ENCODE results near the gene TARS3. TPM values are rescaled to one million over a fixed set of nuclear protein-coding genes. Genes with fewer than 3 reads are reported as not detected.

TARS3 gene
- total RNA-seq, 1 donor from 2014 or later: 13.9 TPM

GRCh38 chr15:101613130-101614000 lies 110.9 kb downstream of the TARS3 start:
- no peak overlapping the region for H3K27ac Mint-ChIP-seq
- H3K4me1 Mint-ChIP-seq (ENCODE audit: low read depth): no peaks in the 10 kb centered on the region
- intact Hi-C loops (cut with micrococcal nuclease): no loop called here

GRCh38 chr15:101612676-101613075 lies 111.6 kb downstream of the TARS3 start:
- intact Hi-C loops (cut with micrococcal nuclease): no loop called here
- H3K9me3 Mint-ChIP-seq: no peaks in the 10 kb centered on the region
- H3K27ac Mint-ChIP-seq: no peak overlapping the region
- H3K27me3 Mint-ChIP-seq (ENCODE audit: insufficient read depth): no peaks in the 10 kb centered on the region
- DNase-seq (ENCODE audit: low spot score): no peak
- H3K4me3 Mint-ChIP-seq: no peak overlapping the region
- no peaks in the 10 kb centered on the region for H3K36me3 Mint-ChIP-seq (ENCODE audit: low read depth)
- no peaks in the 10 kb centered on the region for H3K4me1 Mint-ChIP-seq (ENCODE audit: low read depth)

More at GRCh38 chr15:101613130-101614000, 110.9 kb downstream of the TARS3 start:
- no peak for DNase-seq (ENCODE audit: low spot score)
- Mint-ChIP-seq H3K9me3 (no peaks in the 10 kb centered on the region), H3K4me3 (no peak overlapping the region), H3K36me3 (ENCODE audit: low read depth) (no peaks in the 10 kb centered on the region), H3K27me3 (ENCODE audit: insufficient read depth) (no peaks in the 10 kb centered on the region)

GRCh38 chr15:101611580-101612299 lies 112.5 kb downstream of the TARS3 start:
- intact Hi-C loops (cut with micrococcal nuclease): no loop called here
- H3K4me3 Mint-ChIP-seq: no peak overlapping the region
- H3K36me3 Mint-ChIP-seq (ENCODE audit: low read depth): no peaks in the 10 kb centered on the region
- no peaks in the 10 kb centered on the region for H3K9me3 Mint-ChIP-seq
- peaks cover under 1% of the 10 kb centered on the region for H3K27me3 Mint-ChIP-seq (ENCODE audit: insufficient read depth)
- H3K4me1 Mint-ChIP-seq (ENCODE audit: low read depth): no peaks in the 10 kb centered on the region
- DNase-seq (ENCODE audit: low spot score): no peak
- no peak overlapping the region for H3K27ac Mint-ChIP-seq

DNA sequence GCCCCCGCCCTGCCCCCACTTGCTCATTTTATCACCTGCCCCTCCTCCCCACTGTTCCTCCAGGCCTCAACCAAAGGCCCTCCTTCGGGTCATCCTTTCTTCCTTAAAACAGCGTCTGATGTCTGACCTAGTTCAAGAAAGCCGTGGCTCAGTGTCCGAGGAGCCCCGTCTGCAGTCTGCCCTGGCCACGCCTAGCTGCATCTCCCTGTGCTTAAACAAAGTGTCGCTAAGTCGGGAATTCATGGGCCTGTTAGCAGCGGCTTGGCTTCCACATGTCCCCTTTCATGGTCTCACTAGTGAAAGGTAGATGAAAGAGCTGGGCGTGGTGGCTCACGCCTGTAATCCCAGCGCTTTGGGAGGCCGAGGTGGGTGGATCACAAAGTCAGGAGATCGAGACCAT lies 113.3 kb downstream of the TARS3 start:
- intact Hi-C loops (cut with micrococcal nuclease): no loop called here
- Mint-ChIP-seq H3K4me1 (ENCODE audit: low read depth) (no peaks in the 10 kb centered on the region), H3K27ac (no peak overlapping the region), H3K27me3 (ENCODE audit: insufficient read depth) (peaks cover 5% of the 10 kb centered on the region), H3K36me3 (ENCODE audit: low read depth) (no peaks in the 10 kb centered on the region), H3K9me3 (no peaks in the 10 kb centered on the region), H3K4me3 (no peak overlapping the region)
- no peak for DNase-seq (ENCODE audit: low spot score)

DNA sequence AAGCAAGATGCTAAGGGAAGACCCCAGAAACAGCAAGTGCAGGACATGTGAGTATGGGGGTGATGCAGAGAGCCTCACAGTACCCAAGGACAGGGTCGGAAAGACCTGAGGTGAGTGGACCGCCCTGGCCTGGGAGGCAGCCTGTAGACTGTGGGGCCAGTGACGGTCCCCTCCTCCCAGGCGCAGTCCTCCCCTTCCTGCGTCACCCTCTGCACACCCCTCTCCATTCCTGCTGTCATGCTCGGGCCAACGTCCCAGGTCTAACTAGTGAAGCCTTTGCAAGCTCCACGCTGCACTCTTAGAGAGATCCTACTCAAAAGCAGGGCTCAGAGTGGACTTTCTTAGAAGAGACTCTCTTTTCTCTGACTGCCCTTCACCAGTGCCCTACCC lies 113.7 kb downstream of the TARS3 start:
- Mint-ChIP-seq H3K9me3 (no peaks in the 10 kb centered on the region), H3K4me3 (no peak overlapping the region), H3K4me1 (ENCODE audit: low read depth) (no peaks in the 10 kb centered on the region)

GRCh38 chr15:101609742-101610610 lies 114.3 kb downstream of the TARS3 start:
- no peaks in the 10 kb centered on the region for H3K36me3 Mint-ChIP-seq (ENCODE audit: low read depth)
- peaks cover 5% of the 10 kb centered on the region for H3K27me3 Mint-ChIP-seq (ENCODE audit: insufficient read depth)
- no peaks in the 10 kb centered on the region for H3K9me3 Mint-ChIP-seq
- H3K4me3 Mint-ChIP-seq: no peak overlapping the region
- intact Hi-C loops (cut with micrococcal nuclease): no loop called here
- no peak for DNase-seq (ENCODE audit: low spot score)
- no peak overlapping the region for H3K27ac Mint-ChIP-seq
- no peaks in the 10 kb centered on the region for H3K4me1 Mint-ChIP-seq (ENCODE audit: low read depth)

More for the DNA sequence above, 113.7 kb downstream of the TARS3 start:
- Mint-ChIP-seq H3K36me3 (ENCODE audit: low read depth) (no peaks in the 10 kb centered on the region), H3K27ac (no peak overlapping the region), H3K27me3 (ENCODE audit: insufficient read depth) (peaks cover 5% of the 10 kb centered on the region)
- intact Hi-C loops (cut with micrococcal nuclease): no loop called here
- DNase-seq (ENCODE audit: low spot score): no peak

DNA sequence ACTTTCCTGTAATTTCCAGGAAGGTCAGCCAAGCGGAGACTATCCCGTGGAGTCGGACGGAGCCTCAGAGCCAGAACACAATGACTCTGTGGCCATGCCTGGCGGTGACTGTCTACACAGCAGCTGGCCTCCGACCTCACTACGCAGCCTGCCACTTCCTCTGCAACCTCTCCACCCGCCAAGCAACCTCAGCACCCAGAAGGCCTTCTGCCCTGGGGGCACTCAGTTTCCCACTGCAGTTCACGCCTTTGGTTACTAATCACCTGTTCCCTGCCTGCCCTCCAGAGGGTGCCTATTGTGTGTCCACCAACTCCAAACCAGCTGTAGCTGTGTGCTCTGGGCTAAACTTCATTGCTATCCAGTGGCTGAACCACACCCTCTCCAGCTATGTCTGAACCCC lies 116.1 kb downstream of the TARS3 start:
- no peak for DNase-seq (ENCODE audit: low spot score)
- intact Hi-C loops (cut with micrococcal nuclease): no loop called here
- H3K4me3 Mint-ChIP-seq: no peak overlapping the region
- no peaks in the 10 kb centered on the region for H3K36me3 Mint-ChIP-seq (ENCODE audit: low read depth)
- no peaks in the 10 kb centered on the region for H3K4me1 Mint-ChIP-seq (ENCODE audit: low read depth)
- H3K27ac Mint-ChIP-seq: no peak overlapping the region
- peaks cover 7% of the 10 kb centered on the region for H3K27me3 Mint-ChIP-seq (ENCODE audit: insufficient read depth)
- H3K9me3 Mint-ChIP-seq: no peaks in the 10 kb centered on the region

GRCh38 chr15:101607108-101607507 lies 117.2 kb downstream of the TARS3 start:
- intact Hi-C loops (cut with micrococcal nuclease): no loop called here
- H3K27ac Mint-ChIP-seq: no peak overlapping the region

DNA sequence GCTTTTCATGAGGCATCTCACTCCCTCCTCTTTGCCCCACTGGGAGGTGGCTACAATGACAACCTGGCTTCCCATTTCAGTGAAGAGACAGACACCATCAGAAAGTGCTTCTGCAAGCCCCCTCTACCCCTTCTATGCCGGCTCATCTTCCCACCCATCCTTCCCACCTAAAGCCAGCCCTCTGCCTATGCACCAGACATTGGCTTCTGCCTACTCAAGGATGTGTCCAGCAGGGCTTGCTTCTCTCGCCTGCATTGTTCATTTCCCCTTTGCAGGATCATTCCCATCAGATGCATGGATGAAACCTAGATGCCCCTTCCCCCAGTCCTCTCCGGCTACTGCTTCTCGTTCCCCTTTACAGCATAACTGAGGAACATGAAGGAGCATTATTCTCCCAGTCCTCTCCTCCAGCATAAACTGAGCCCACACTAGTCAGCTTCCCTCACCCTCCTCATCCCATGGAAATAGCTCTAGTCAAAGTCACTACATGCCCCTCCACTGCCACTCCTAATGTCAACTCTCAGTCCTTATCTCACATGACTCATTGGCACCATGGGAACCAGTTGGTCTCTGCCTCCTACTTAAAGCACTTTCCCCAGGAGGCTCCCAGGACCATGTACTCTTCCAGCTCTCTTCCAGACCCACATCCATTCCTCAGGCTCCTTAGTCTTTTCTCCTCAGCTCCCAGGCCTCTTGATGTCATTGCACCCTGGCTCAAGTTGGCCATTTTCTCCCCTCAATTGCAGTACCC lies 120.0 kb downstream of the TARS3 start:
- no peak for DNase-seq (ENCODE audit: low spot score)
- Mint-ChIP-seq H3K27ac (no peak overlapping the region), H3K36me3 (ENCODE audit: low read depth) (no peaks in the 10 kb centered on the region), H3K27me3 (ENCODE audit: insufficient read depth) (peaks cover 13% of the 10 kb centered on the region), H3K4me1 (ENCODE audit: low read depth) (no peaks in the 10 kb centered on the region), H3K9me3 (no peaks in the 10 kb centered on the region), H3K4me3 (no peak overlapping the region)
- intact Hi-C loops (cut with micrococcal nuclease): no loop called here

More at GRCh38 chr15:101607108-101607507, 117.2 kb downstream of the TARS3 start:
- H3K27me3 Mint-ChIP-seq (ENCODE audit: insufficient read depth): peaks cover 10% of the 10 kb centered on the region
- no peak overlapping the region for H3K4me3 Mint-ChIP-seq
- H3K9me3 Mint-ChIP-seq: no peaks in the 10 kb centered on the region
- no peaks in the 10 kb centered on the region for H3K36me3 Mint-ChIP-seq (ENCODE audit: low read depth)
- no peaks in the 10 kb centered on the region for H3K4me1 Mint-ChIP-seq (ENCODE audit: low read depth)
- DNase-seq (ENCODE audit: low spot score): no peak

Other genes starting within 250 kb of the TARS3 start
- gene PCSK6, start 234.8 kb downstream of the TARS3 start, total RNA-seq: 3.0 and 3.7 TPM in 2 replicates
- 57.1 and 62.4 TPM in 2 replicates for gene TM2D3, start 72.1 kb downstream of the TARS3 start, total RNA-seq
- not detected in 2 replicates for gene OR4F6, start 79.0 kb upstream of the TARS3 start, total RNA-seq
- gene OR4F15, start 87.7 kb upstream of the TARS3 start, total RNA-seq: not detected in 2 replicates